Naive thymus-derived CD4-positive, alpha-beta T cell (primary cell): ENCODE data around the gene TNFRSF1B. TPM values are rescaled to one million over a fixed set of nuclear protein-coding genes. Genes with fewer than 3 reads are reported as not detected.

Experiments used
- ATAC-seq: fragments of 150-1000 bp; cut with Tn5 transposase; 2 replicates; pipeline ENCODE4 v1.10.0; 2021; ENCODE audit warnings: mild to moderate bottlenecking, moderate library complexity
- CTCF ChIA-PET: fragments of 350-600 bp; sonication (Branson Sonifier 250); formaldehyde crosslinking; loops from one replicate; lab custom pipeline; 2021; ENCODE audit warnings: antibody characterized with exemption; lab: Charles Lee
- POLR2A ChIA-PET: fragments of 350-600 bp; sonication (Branson Sonifier 250); formaldehyde crosslinking; loops from one replicate; lab custom pipeline; 2021; ENCODE audit warnings: antibody characterized with exemption, inconsistent platforms; lab: Charles Lee
- DNase-seq, 9 donors: peaks; one replicate each; pipeline versions ENCODE4 v3.0.0 to v3.0.0-alpha.2; 2020 to 2022; ENCODE audit warnings: mixed read lengths in 1 of 9
- H3K27ac ChIP-seq: one replicate; pipeline ENCODE4 v1.7.0; 2013; ENCODE audit warnings: mild to moderate bottlenecking, low read depth, low read length, moderate library complexity
- H3K27me3 ChIP-seq, 2 donors: one replicate each; pipeline ENCODE4 v1.7.0; 2013; ENCODE audit warnings: low read length in 2 of 2, mild to moderate bottlenecking in 2 of 2, moderate library complexity in 2 of 2; ENCODE audit not compliant: control insufficient read depth in 2 of 2, insufficient read depth in 2 of 2
- H3K36me3 ChIP-seq, 3 experiments: 1 replicate in 2 of 3; 2 replicates in 1 of 3; pipeline ENCODE4 v1.7.0; 2013; ENCODE audit warnings: low read length in 3 of 3, mild to moderate bottlenecking in 3 of 3, moderate library complexity in 1 of 3; ENCODE audit not compliant: insufficient read depth in 3 of 3, control insufficient read depth in 2 of 3
- H3K4me1 ChIP-seq, 2 donors: one replicate each; pipeline ENCODE4 v1.7.0; 2013; ENCODE audit warnings: low read length in 2 of 2, mild to moderate bottlenecking in 2 of 2, moderate library complexity in 1 of 2; ENCODE audit not compliant: control insufficient read depth in 2 of 2, insufficient read depth in 2 of 2
- H3K4me3 ChIP-seq: 2 replicates; pipeline ENCODE4 v1.7.0; 2013; ENCODE audit warnings: mild to moderate bottlenecking, low read length
- H3K9me3 ChIP-seq, 3 experiments: 1 replicate in 2 of 3; 2 replicates in 1 of 3; pipeline ENCODE4 v1.7.0; 2013; ENCODE audit warnings: low read length in 3 of 3; ENCODE audit not compliant: control insufficient read depth in 2 of 3
- H3K27ac Mint-ChIP-seq, 9 donors: one replicate each; pipeline ENCODE4 v1.8.0; 2020 to 2022; ENCODE audit warnings: mixed read lengths in 9 of 9, mild to moderate bottlenecking in 8 of 9, moderate library complexity in 5 of 9, inconsistent platforms in 2 of 9
- H3K27me3 Mint-ChIP-seq, 5 donors: one replicate each; pipeline ENCODE4 v1.8.0; 2021 to 2022; ENCODE audit warnings: mixed read lengths in 5 of 5, mild to moderate bottlenecking in 1 of 5
- H3K36me3 Mint-ChIP-seq, 5 donors: one replicate each; pipeline ENCODE4 v1.8.0; 2020 to 2022; ENCODE audit warnings: mixed read lengths in 5 of 5, mild to moderate bottlenecking in 3 of 5, inconsistent platforms in 1 of 5
- H3K4me1 Mint-ChIP-seq, 7 donors: one replicate each; pipeline ENCODE4 v1.8.0; 2020 to 2022; ENCODE audit warnings: mixed read lengths in 7 of 7, mild to moderate bottlenecking in 3 of 7, inconsistent platforms in 1 of 7
- H3K4me3 Mint-ChIP-seq, 10 donors: one replicate each; pipeline ENCODE4 v1.8.0; 2020 to 2022; ENCODE audit warnings: mild to moderate bottlenecking in 10 of 10, mixed read lengths in 10 of 10, moderate library complexity in 6 of 10, inconsistent platforms in 2 of 10
- H3K9me3 Mint-ChIP-seq, 11 donors: one replicate each; pipeline ENCODE4 v1.8.0; 2020 to 2022; ENCODE audit warnings: mixed read lengths in 11 of 11, mild to moderate bottlenecking in 4 of 11, inconsistent platforms in 1 of 11, moderate library complexity in 1 of 11
- intact Hi-C, 2 donors: fragments of 100-400 bp; cut with micrococcal nuclease; formaldehyde crosslinking; loops; one replicate each; pipeline ENCODE4 v1.15.1; 2023
- polyA plus RNA-seq, 2 donors: library from polyadenylated mRNA; unstranded; fragments of 300-500 nt; fragmentation: Illumina TruSeq; gene quantifications; one replicate each; pipeline ENCODE4 v1.2.3, GENCODE V29; 2021
- total RNA-seq, 6 experiments: library from RNA in 5 of 6; stranded (reverse) in 5 of 6; gene quantifications; 1 replicate in 5 of 6; 2 replicates in 1 of 6; pipeline ENCODE4 v1.2.3 and lab custom pipeline; 2021 to 2026

TNFRSF1B gene
- total and polyA plus RNA-seq, 7 experiments from 2014 or later: 30.1 to 278 (median 48.2) TPM

- intact Hi-C loops: no loop called here
- H3K9me3 Mint-ChIP-seq: peaks cover 0 to 11% (median 2%) of the 10 kb centered on the region in 11 donors
- no peaks in the 10 kb centered on the region for H3K36me3 ChIP-seq
- peaks cover 74 to 95% (median 88%) of the 10 kb centered on the region in 7 donors for H3K4me1 Mint-ChIP-seq
- peak overlapping the region in 9 of 10 donors; percentile 12 to 80 (median 55) for H3K4me3 Mint-ChIP-seq
- no peaks in the 10 kb centered on the region for H3K9me3 ChIP-seq
- peak overlapping the region; percentile 82 to 99 (median 96) for H3K27ac Mint-ChIP-seq
- no peaks in the 10 kb centered on the region for H3K27me3 ChIP-seq
- CTCF ChIA-PET: interaction anchor here (0.5 to 6.0 kb wide), 6 partner anchors 11 to 62 kb away, joined by 3 to 45 read pairs (median 5); no protein-coding TSS in a partner anchor
- no peak for ATAC-seq
- H3K27me3 Mint-ChIP-seq: no peaks in the 10 kb centered on the region
- DNase-seq: no peak
- peaks cover 0 to 29% (median 0%) of the 10 kb centered on the region in 5 donors for H3K36me3 Mint-ChIP-seq
- H3K27ac ChIP-seq: peak overlapping the region; percentile 36
- POLR2A ChIA-PET: interaction anchor here (0.6 to 7.9 kb wide), 12 partner anchors 9 to 63 kb away, joined by 3 to 125 read pairs (median 6); no protein-coding TSS in a partner anchor
- H3K4me3 ChIP-seq: no peak overlapping the region
- H3K4me1 ChIP-seq: peaks cover 74 to 84% of the 10 kb centered on the region in 2 donors
These were observed 18.4 kb upstream of the TNFRSF1B start for GRCh38 chr1:12148160-12148957.

- peaks cover 69 to 90% (median 84%) of the 10 kb centered on the region in 7 donors for H3K4me1 Mint-ChIP-seq
- Histone ChIP-seq H3K27me3 (no peaks in the 10 kb centered on the region), H3K9me3 (no peaks in the 10 kb centered on the region), H3K4me3 (no peak overlapping the region), H3K4me1 (peaks cover 71 to 80% of the 10 kb centered on the region in 2 donors), H3K27ac (peak overlapping the region; percentile 36), H3K36me3 (no peaks in the 10 kb centered on the region)
- peaks cover 0 to 11% (median 2%) of the 10 kb centered on the region in 11 donors for H3K9me3 Mint-ChIP-seq
- no peaks in the 10 kb centered on the region for H3K27me3 Mint-ChIP-seq
- POLR2A ChIA-PET: interaction anchor here (0.6 to 7.9 kb wide), 12 partner anchors 9 to 241 kb away, joined by 3 to 125 read pairs (median 11); no protein-coding TSS in a partner anchor
- ATAC-seq (no peak), DNase-seq (no peak)
- H3K4me3 Mint-ChIP-seq: peak overlapping the region; percentile 7 to 80 (median 58)
- CTCF ChIA-PET: interaction anchor here (0.5 to 6.0 kb wide), 6 partner anchors 11 to 61 kb away, joined by 3 to 45 read pairs (median 6); no protein-coding TSS in a partner anchor
- intact Hi-C loops: no loop called here
- peak overlapping the region; percentile 82 to 99 (median 96) for H3K27ac Mint-ChIP-seq
- peaks cover 0 to 23% (median 0%) of the 10 kb centered on the region in 5 donors for H3K36me3 Mint-ChIP-seq
These were observed 17.6 kb upstream of the TNFRSF1B start for GRCh38 chr1:12148958-12149790.

GRCh38 chr1:12149791-12150175 lies 17.0 kb upstream of the TNFRSF1B start:
- peaks cover 70 to 78% of the 10 kb centered on the region in 2 donors for H3K4me1 ChIP-seq
- H3K4me3 ChIP-seq: peak overlapping the region; percentile 24
- Mint-ChIP-seq H3K4me1 (peaks cover 68 to 88% (median 82%) of the 10 kb centered on the region in 7 donors), H3K9me3 (peaks cover 0 to 11% (median 2%) of the 10 kb centered on the region in 11 donors), H3K36me3 (peaks cover 0 to 23% (median 0%) of the 10 kb centered on the region in 5 donors), H3K27me3 (no peaks in the 10 kb centered on the region), H3K4me3 (peak overlapping the region in 9 of 10 donors; percentile 47 to 94 (median 73)), H3K27ac (peak overlapping the region; percentile 92 to 99 (median 97))
- intact Hi-C loops: loop anchor here (1.0 to 10.0 kb wide), 6 partner anchors 9 to 285 kb away; partner anchors contain the start of gene TNFRSF1B (in 1 of the 2)
- DNase-seq (no peak), ATAC-seq (no peak)
- H3K27me3 ChIP-seq: no peaks in the 10 kb centered on the region
- peak overlapping the region; percentile 74 for H3K27ac ChIP-seq
- no peaks in the 10 kb centered on the region for H3K36me3 ChIP-seq
- ChIA-PET CTCF (interaction anchor here (0.9 to 6.0 kb wide), 6 partner anchors 10 to 61 kb away, joined by 3 to 45 read pairs (median 6); no protein-coding TSS in a partner anchor), POLR2A (interaction anchor here (0.8 to 7.9 kb wide), 15 partner anchors 10 to 242 kb away, joined by 3 to 125 read pairs (median 6); no protein-coding TSS in a partner anchor)
- H3K9me3 ChIP-seq: no peaks in the 10 kb centered on the region

GRCh38 chr1:12150456-12151200 lies 16.2 kb upstream of the TNFRSF1B start:
- no peaks in the 10 kb centered on the region for H3K27me3 ChIP-seq
- H3K27ac ChIP-seq: peak overlapping the region; percentile 74
- Mint-ChIP-seq H3K27ac (peak overlapping the region; percentile 92 to 99 (median 97)), H3K9me3 (peaks cover 0 to 11% (median 2%) of the 10 kb centered on the region in 11 donors), H3K4me1 (peaks cover 68 to 90% (median 86%) of the 10 kb centered on the region in 7 donors), H3K27me3 (no peaks in the 10 kb centered on the region), H3K36me3 (peaks cover 0 to 26% (median 0%) of the 10 kb centered on the region in 5 donors), H3K4me3 (peak overlapping the region; percentile 60 to 94 (median 76))
- intact Hi-C loops: loop anchor here (1.0 to 10.0 kb wide), 6 partner anchors 8 to 284 kb away; partner anchors contain the start of gene TNFRSF1B (in 1 of the 2)
- H3K36me3 ChIP-seq: no peaks in the 10 kb centered on the region
- ChIA-PET CTCF (interaction anchor here (0.6 to 6.0 kb wide), 9 partner anchors 10 to 60 kb away, joined by 3 to 45 read pairs (median 5); no protein-coding TSS in a partner anchor), POLR2A (interaction anchor here (0.8 to 7.9 kb wide), 16 partner anchors 11 to 243 kb away, joined by 3 to 125 read pairs (median 6); partner anchors contain the start of gene TNFRSF1B)
- ATAC-seq: peak; percentile 73
- DNase-seq: peak in 6 of 9 donors; percentile 46 to 67 (median 62)
- peak overlapping the region; percentile 24 for H3K4me3 ChIP-seq
- peaks cover 70 to 78% of the 10 kb centered on the region in 2 donors for H3K4me1 ChIP-seq
- H3K9me3 ChIP-seq: no peaks in the 10 kb centered on the region

- no peaks in the 10 kb centered on the region for H3K27me3 Mint-ChIP-seq
These were observed 15.3 kb upstream of the TNFRSF1B start for GRCh38 chr1:12151465-12151864.

More at GRCh38 chr1:12151465-12151864, 15.3 kb upstream of the TNFRSF1B start:
- H3K4me3 Mint-ChIP-seq: peak overlapping the region; percentile 63 to 94 (median 72)
- H3K27me3 ChIP-seq: no peaks in the 10 kb centered on the region
- CTCF ChIA-PET: interaction anchor here (0.8 to 6.0 kb wide), 4 partner anchors 11 to 27 kb away, joined by 3 to 45 read pairs (median 4); no protein-coding TSS in a partner anchor
- H3K36me3 ChIP-seq: no peaks in the 10 kb centered on the region
- peaks cover 0 to 30% (median 0%) of the 10 kb centered on the region in 5 donors for H3K36me3 Mint-ChIP-seq
- H3K4me3 ChIP-seq: peak overlapping the region; percentile 24
- H3K4me1 ChIP-seq: peaks cover 70 to 73% of the 10 kb centered on the region in 2 donors
- intact Hi-C loops: loop anchor here (2.0 to 10.0 kb wide), 3 partner anchors 15 to 283 kb away; partner anchors contain the start of gene TNFRSF1B (in 1 of the 2)
- peaks cover 0 to 11% (median 2%) of the 10 kb centered on the region in 11 donors for H3K9me3 Mint-ChIP-seq
- H3K27ac ChIP-seq: peak overlapping the region; percentile 74
- peak overlapping the region; percentile 92 to 99 (median 97) for H3K27ac Mint-ChIP-seq
- peaks cover 72 to 90% (median 86%) of the 10 kb centered on the region in 7 donors for H3K4me1 Mint-ChIP-seq
- POLR2A ChIA-PET: interaction anchor here (0.6 to 7.9 kb wide), 11 partner anchors 10 to 315 kb away, joined by 3 to 125 read pairs (median 12); no protein-coding TSS in a partner anchor
- DNase-seq (no peak), ATAC-seq (no peak)
- H3K9me3 ChIP-seq: no peaks in the 10 kb centered on the region
